WTC11 (cell line): Measurements from ENCODE around the gene TNNT2. TPM values are rescaled to one million over a fixed set of nuclear protein-coding genes. Genes with fewer than 3 reads are reported as not detected.

Source experiments
- ATAC-seq: fragments of 200-7000 bp; cut with Tn5 transposase; 2 replicates; pipeline ENCODE4 v1.10.0; 2021; ENCODE audit warnings: mild to moderate bottlenecking, moderate library complexity
- Bru-seq: library from RNA; stranded (reverse); fragments of 400-500 nt; gene quantifications from one replicate; lab custom pipeline; 2021; lab: Mats Ljungman, UMichigan
- CTCF ChIA-PET: fragments of 300-600 bp; sonication (Branson Sonifier 250); formaldehyde crosslinking; loops from one replicate; lab custom pipeline; 2021; ENCODE audit warnings: antibody characterized with exemption; lab: Charles Lee
- POLR2A ChIA-PET: fragments of 350-600 bp; sonication (Branson Sonifier 250); formaldehyde crosslinking; loops from one replicate; lab custom pipeline; 2021; ENCODE audit warnings: antibody characterized with exemption; lab: Charles Lee
- DNase-seq: peaks from one replicate; pipeline ENCODE4 v3.0.0; 2021; ENCODE audit warnings: low spot score
- H3K27ac Mint-ChIP-seq: 2 replicates; pipeline ENCODE4 v1.8.0; 2021; ENCODE audit warnings: mixed read lengths
- H3K27me3 Mint-ChIP-seq: 2 replicates; pipeline ENCODE4 v1.8.0; 2021; ENCODE audit warnings: low read depth, mild to moderate bottlenecking, moderate library complexity, mixed read lengths
- H3K36me3 Mint-ChIP-seq: 2 replicates; pipeline ENCODE4 v1.8.0; 2021; ENCODE audit warnings: mixed read lengths
- H3K4me1 Mint-ChIP-seq: 2 replicates; pipeline ENCODE4 v1.8.0; 2022; ENCODE audit warnings: mixed read lengths
- H3K4me3 Mint-ChIP-seq: 2 replicates; pipeline ENCODE4 v1.8.0; 2021; ENCODE audit warnings: mild to moderate bottlenecking, moderate library complexity, mixed read lengths
- H3K9me3 Mint-ChIP-seq: 2 replicates; pipeline ENCODE4 v1.8.0; 2021; ENCODE audit warnings: mixed read lengths
- CREB1 ChIP-seq: sonication (generic); formaldehyde crosslinking; IDR thresholded peaks from 2 replicates; pipeline ENCODE4 v1.8.0; 2023; ENCODE audit warnings: mild to moderate bottlenecking, missing genetic modification reagents
- CREM ChIP-seq: sonication (generic); formaldehyde crosslinking; IDR thresholded peaks from 2 replicates; pipeline ENCODE4 v1.8.1; 2022; ENCODE audit warnings: mild to moderate bottlenecking, missing genetic modification reagents, moderate library complexity
- EMX1 ChIP-seq: fragments of 250-450 bp; sonication (Bioruptor Pico); IDR thresholded peaks from 2 replicates; pipeline ENCODE4 v1.8.0; 2021; ENCODE audit warnings: mild to moderate bottlenecking
- ERG ChIP-seq: fragments of 250-450 bp; sonication (Bioruptor Pico); IDR thresholded peaks from 2 replicates; pipeline ENCODE4 v1.8.0; 2021; ENCODE audit warnings: mild to moderate bottlenecking
- GTF2I ChIP-seq: fragments of 250-450 bp; sonication (Bioruptor Pico); conservative IDR thresholded peaks from 2 replicates; pipeline ENCODE4 v1.4.0; 2021; ENCODE audit warnings: mild to moderate bottlenecking
- NFE2L1 ChIP-seq: sonication (generic); formaldehyde crosslinking; IDR thresholded peaks from 2 replicates; pipeline ENCODE4 v1.8.1; 2023; ENCODE audit warnings: missing genetic modification reagents
- NR3C1 ChIP-seq: sonication (generic); formaldehyde crosslinking; conservative IDR thresholded peaks from 2 replicates; pipeline ENCODE4 v1.8.1; 2023; ENCODE audit warnings: low read depth, mild to moderate bottlenecking, missing genetic modification reagents
- PRRX2 ChIP-seq: fragments of 250-450 bp; sonication (Bioruptor Pico); IDR thresholded peaks from 2 replicates; pipeline ENCODE4 v1.8.0; 2021; ENCODE audit warnings: mild to moderate bottlenecking
- RELA ChIP-seq: sonication (generic); formaldehyde crosslinking; IDR thresholded peaks from 2 replicates; pipeline ENCODE4 v1.8.1; 2022; ENCODE audit warnings: missing genetic modification reagents, mild to moderate bottlenecking, borderline replicate concordance
- STAT6 ChIP-seq: sonication (generic); formaldehyde crosslinking; conservative IDR thresholded peaks from 2 replicates; pipeline ENCODE4 v1.8.1; 2023; ENCODE audit warnings: mild to moderate bottlenecking, low read depth, missing genetic modification reagents, moderate library complexity
- ZNF121 ChIP-seq: sonication (generic); formaldehyde crosslinking; IDR thresholded peaks from 2 replicates; pipeline ENCODE4 v1.8.0; 2023; ENCODE audit warnings: missing genetic modification reagents
- ZNF317 ChIP-seq: sonication (generic); formaldehyde crosslinking; IDR thresholded peaks from 2 replicates; pipeline ENCODE4 v1.8.1; 2023; ENCODE audit warnings: low read depth, mild to moderate bottlenecking, moderate library complexity, missing genetic modification reagents, borderline replicate concordance
- ZNF423 ChIP-seq: fragments of 250-450 bp; sonication (Bioruptor Pico); IDR thresholded peaks from 2 replicates; pipeline ENCODE4 v2.1.2; 2022; ENCODE audit warnings: mild to moderate bottlenecking, moderate library complexity
- long read RNA-seq, 3 experiments: library from RNA in 1 of 3; library from capped mRNA in 1 of 3; library from polyadenylated mRNA in 1 of 3; unstranded in 2 of 3; stranded (forward) in 1 of 3; transcript quantifications; one replicate each; pipeline ENCODE4 v2.0.0, GENCODE V29; 2021
- total RNA-seq: library from RNA; stranded (reverse); gene quantifications from 3 replicates; pipeline ENCODE4 v1.2.3, GENCODE V29; 2021
- TF ChIP-seq, protein P1 (sequence below): sonication (generic); formaldehyde crosslinking; IDR thresholded peaks from 2 replicates; pipeline ENCODE4 v1.8.1; 2023; ENCODE audit warnings: mild to moderate bottlenecking, moderate library complexity, missing genetic modification reagents
- TF ChIP-seq, protein P2 (sequence below): fragments of 250-450 bp; sonication (Bioruptor Pico); IDR thresholded peaks from 2 replicates; pipeline ENCODE4 v1.9.0; 2021; ENCODE audit warnings: mild to moderate bottlenecking
- TF ChIP-seq, protein P3 (sequence below): sonication (generic); formaldehyde crosslinking; IDR thresholded peaks from 2 replicates; pipeline ENCODE4 v1.8.1; 2023; ENCODE audit warnings: mild to moderate bottlenecking, missing genetic modification reagents
- TF ChIP-seq, protein P4 (sequence below): sonication (generic); formaldehyde crosslinking; IDR thresholded peaks from 2 replicates; pipeline ENCODE4 v1.8.1; 2023; ENCODE audit warnings: mild to moderate bottlenecking, missing genetic modification reagents, moderate library complexity

TNNT2 gene
- 6.1 to 10.1 TPM (median 7.9 TPM) in 3 replicates for total RNA-seq
- Bru-seq, nascent RNA, result percentile 41 among the genes with signal in this experiment
- long read RNA-seq, experiment 1, partial matches to known transcripts, result 1 of 3 reads
- long read RNA-seq, experiment 1, other reads (novel, unspliced or antisense), result 2 of 3 reads
- long read RNA-seq, experiment 2, partial matches to known transcripts, result 1 of 2 reads
- long read RNA-seq, experiment 2, other reads (novel, unspliced or antisense), result 1 of 2 reads
- long read RNA-seq, experiment 3, partial matches to known transcripts, result 2 of 2 reads
- long read RNA-seq, experiment 3, other reads (novel, unspliced or antisense), result 0 of 2 reads

- Mint-ChIP-seq H3K9me3 (no peaks in the 10 kb centered on the region), H3K4me3 (peak within 1 kb of the TSS; percentile 58), H3K27me3 (0 out of 2 replicates have a peak, but pooled peaks cover 2% of the 10 kb centered on the region), H3K27ac (peak within 1 kb of the TSS; percentile 98), H3K36me3 (no peaks in the 10 kb centered on the region), H3K4me1 (peaks cover 46% of the 10 kb centered on the region)
- ChIA-PET CTCF (interaction anchor here (3.2 to 5.6 kb wide), 3 partner anchors 17 to 58 kb away, joined by 25 to 82 read pairs (median 31); no protein-coding TSS in a partner anchor), POLR2A (no interaction called here)
- DNase-seq (no peak), ATAC-seq (no peak)
- TF ChIP-seq, protein P1, sequence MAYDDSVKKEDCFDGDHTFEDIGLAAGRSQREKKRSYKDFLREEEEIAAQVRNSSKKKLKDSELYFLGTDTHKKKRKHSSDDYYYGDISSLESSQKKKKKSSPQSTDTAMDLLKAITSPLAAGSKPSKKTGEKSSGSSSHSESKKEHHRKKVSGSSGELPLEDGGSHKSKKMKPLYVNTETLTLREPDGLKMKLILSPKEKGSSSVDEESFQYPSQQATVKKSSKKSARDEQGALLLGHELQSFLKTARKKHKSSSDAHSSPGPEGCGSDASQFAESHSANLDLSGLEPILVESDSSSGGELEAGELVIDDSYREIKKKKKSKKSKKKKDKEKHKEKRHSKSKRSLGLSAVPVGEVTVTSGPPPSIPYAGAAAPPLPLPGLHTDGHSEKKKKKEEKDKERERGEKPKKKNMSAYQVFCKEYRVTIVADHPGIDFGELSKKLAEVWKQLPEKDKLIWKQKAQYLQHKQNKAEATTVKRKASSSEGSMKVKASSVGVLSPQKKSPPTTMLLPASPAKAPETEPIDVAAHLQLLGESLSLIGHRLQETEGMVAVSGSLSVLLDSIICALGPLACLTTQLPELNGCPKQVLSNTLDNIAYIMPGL (CRISPR knock-in tag), result no peak
Measured at GRCh38 chr1:201377611-201378092, at the start of gene TNNT2. TSS of gene TNNT2 (minus strand) at chr1:201377680. CDS start at chr1:201373254, 4,426 bp downstream.

- no peak for DNase-seq
- no peaks in the 10 kb centered on the region for H3K4me1 Mint-ChIP-seq
- ChIA-PET POLR2A (interaction anchor here (0.7 kb wide), 1 partner anchor 197 kb away, joined by 3 read pairs; no protein-coding TSS in a partner anchor), CTCF (interaction anchor here (0.7 to 3.2 kb wide), 4 partner anchors 9 to 86 kb away, joined by 4 to 26 read pairs (median 4); no protein-coding TSS in a partner anchor)
- no peak overlapping the region for H3K4me3 Mint-ChIP-seq
- no peaks in the 10 kb centered on the region for H3K36me3 Mint-ChIP-seq
- TF ChIP-seq PRRX2 (CRISPR knock-in tag) (no peak), STAT6 (CRISPR knock-in tag) (no peak), RELA (CRISPR knock-in tag) (no peak), NR3C1 (CRISPR knock-in tag) (no peak), NFE2L1 (CRISPR knock-in tag) (no peak), ZNF121 (CRISPR knock-in tag) (no peak), GTF2I (CRISPR knock-in tag) (no peak), ERG (CRISPR knock-in tag) (no peak)
- TF ChIP-seq, protein P2, sequence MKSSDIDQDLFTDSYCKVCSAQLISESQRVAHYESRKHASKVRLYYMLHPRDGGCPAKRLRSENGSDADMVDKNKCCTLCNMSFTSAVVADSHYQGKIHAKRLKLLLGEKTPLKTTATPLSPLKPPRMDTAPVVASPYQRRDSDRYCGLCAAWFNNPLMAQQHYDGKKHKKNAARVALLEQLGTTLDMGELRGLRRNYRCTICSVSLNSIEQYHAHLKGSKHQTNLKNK (CRISPR knock-in tag), result no peak
- H3K27me3 Mint-ChIP-seq, result no peaks in the 10 kb centered on the region
- H3K9me3 Mint-ChIP-seq, result peaks cover 4% of the 10 kb centered on the region
- no peak overlapping the region for H3K27ac Mint-ChIP-seq
- ATAC-seq, result no peak
Measured at GRCh38 chr1:201426479-201427310, 49.2 kb upstream of the TNNT2 start.

GRCh38 chr1:201424146-201424545, 46.7 kb upstream of the TNNT2 start:
- no peaks in the 10 kb centered on the region for H3K36me3 Mint-ChIP-seq
- DNase-seq, result no peak
- H3K4me3 Mint-ChIP-seq, result no peak overlapping the region
- ChIA-PET POLR2A (no interaction called here), CTCF (interaction anchor here (3.2 kb wide), 1 partner anchor 12 kb away, joined by 26 read pairs; no protein-coding TSS in a partner anchor)
- ATAC-seq, result no peak
- H3K27me3 Mint-ChIP-seq, result no peaks in the 10 kb centered on the region
- peaks cover 4% of the 10 kb centered on the region for H3K9me3 Mint-ChIP-seq
- H3K27ac Mint-ChIP-seq, result no peak overlapping the region
- peaks cover 9% of the 10 kb centered on the region for H3K4me1 Mint-ChIP-seq
- TF ChIP-seq, protein P3, sequence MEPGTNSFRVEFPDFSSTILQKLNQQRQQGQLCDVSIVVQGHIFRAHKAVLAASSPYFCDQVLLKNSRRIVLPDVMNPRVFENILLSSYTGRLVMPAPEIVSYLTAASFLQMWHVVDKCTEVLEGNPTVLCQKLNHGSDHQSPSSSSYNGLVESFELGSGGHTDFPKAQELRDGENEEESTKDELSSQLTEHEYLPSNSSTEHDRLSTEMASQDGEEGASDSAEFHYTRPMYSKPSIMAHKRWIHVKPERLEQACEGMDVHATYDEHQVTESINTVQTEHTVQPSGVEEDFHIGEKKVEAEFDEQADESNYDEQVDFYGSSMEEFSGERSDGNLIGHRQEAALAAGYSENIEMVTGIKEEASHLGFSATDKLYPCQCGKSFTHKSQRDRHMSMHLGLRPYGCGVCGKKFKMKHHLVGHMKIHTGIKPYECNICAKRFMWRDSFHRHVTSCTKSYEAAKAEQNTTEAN (CRISPR knock-in tag), result no peak
- TF ChIP-seq NR3C1 (CRISPR knock-in tag), result no peak
- TF ChIP-seq CREM (CRISPR knock-in tag), result no peak
- no peak for TF ChIP-seq ZNF423
- TF ChIP-seq, protein P1 (CRISPR knock-in tag), result no peak
- TF ChIP-seq, protein P4, sequence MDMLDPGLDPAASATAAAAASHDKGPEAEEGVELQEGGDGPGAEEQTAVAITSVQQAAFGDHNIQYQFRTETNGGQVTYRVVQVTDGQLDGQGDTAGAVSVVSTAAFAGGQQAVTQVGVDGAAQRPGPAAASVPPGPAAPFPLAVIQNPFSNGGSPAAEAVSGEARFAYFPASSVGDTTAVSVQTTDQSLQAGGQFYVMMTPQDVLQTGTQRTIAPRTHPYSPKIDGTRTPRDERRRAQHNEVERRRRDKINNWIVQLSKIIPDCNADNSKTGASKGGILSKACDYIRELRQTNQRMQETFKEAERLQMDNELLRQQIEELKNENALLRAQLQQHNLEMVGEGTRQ, result no peak
- TF ChIP-seq ZNF317, result no peak
- TF ChIP-seq CREB1, result no peak
- TF ChIP-seq EMX1 (CRISPR knock-in tag), result no peak
